Cardiac fibroblast (primary cell): ENCODE data around the gene GSDMA.

ENCODE experiments used
- DNase-seq, 2 donors: peaks; one replicate each; pipeline versions ENCODE4 v3.0.0 to v3.0.0-alpha.2; 2010; ENCODE audit warnings: low read depth in 2 of 2
- H3K4me3 ChIP-seq, 2 donors: replicated peaks in 1 of 2; 1 replicate in 1 of 2; 2 replicates in 1 of 2; pipeline ENCODE4 v1.5.1; 2011; ENCODE audit warnings: low read depth in 2 of 2, low read length in 2 of 2, mild to moderate bottlenecking in 2 of 2, moderate library complexity in 1 of 2
- CTCF ChIP-seq: IDR thresholded peaks from one replicate; pipeline ENCODE4 v1.5.1; 2011; ENCODE audit warnings: low read depth, mild to moderate bottlenecking, low read length, inconsistent platforms

The GSDMA gene

DNA sequence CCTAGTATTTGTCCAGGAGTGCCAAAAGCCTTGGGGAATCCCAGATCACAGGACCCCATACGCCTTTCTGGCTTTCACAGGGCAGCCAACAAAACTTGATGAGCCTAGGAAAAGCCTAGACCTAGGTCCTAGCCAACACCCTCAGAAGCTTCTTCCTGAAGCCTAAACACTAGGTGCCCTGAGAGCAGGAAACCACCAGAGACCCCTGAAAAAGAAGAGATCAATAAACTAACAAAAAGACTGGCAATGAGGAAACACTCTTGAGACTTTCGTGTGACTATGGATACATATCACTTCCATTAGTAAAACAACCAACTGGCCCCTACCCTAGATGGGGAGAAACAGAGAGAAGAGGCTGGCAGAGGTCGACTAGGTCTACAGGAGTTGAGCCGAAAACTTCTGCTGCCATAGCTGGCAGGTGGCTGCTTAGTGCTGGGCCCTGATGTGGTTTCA is 36.6 kb upstream of the GSDMA start:
- DNase-seq = no peak
- TF ChIP-seq CTCF = no peak

GRCh38 chr17:39926588-39927100 is 36.2 kb upstream of the GSDMA start:
- DNase-seq = peak; percentile 28 to 36
- peak overlapping the region; percentile 83 to 92 for H3K4me3 ChIP-seq
- no peak for TF ChIP-seq CTCF

More for the DNA sequence above, 36.6 kb upstream of the GSDMA start:
- peak overlapping the region; percentile 83 to 92 for H3K4me3 ChIP-seq

DNA sequence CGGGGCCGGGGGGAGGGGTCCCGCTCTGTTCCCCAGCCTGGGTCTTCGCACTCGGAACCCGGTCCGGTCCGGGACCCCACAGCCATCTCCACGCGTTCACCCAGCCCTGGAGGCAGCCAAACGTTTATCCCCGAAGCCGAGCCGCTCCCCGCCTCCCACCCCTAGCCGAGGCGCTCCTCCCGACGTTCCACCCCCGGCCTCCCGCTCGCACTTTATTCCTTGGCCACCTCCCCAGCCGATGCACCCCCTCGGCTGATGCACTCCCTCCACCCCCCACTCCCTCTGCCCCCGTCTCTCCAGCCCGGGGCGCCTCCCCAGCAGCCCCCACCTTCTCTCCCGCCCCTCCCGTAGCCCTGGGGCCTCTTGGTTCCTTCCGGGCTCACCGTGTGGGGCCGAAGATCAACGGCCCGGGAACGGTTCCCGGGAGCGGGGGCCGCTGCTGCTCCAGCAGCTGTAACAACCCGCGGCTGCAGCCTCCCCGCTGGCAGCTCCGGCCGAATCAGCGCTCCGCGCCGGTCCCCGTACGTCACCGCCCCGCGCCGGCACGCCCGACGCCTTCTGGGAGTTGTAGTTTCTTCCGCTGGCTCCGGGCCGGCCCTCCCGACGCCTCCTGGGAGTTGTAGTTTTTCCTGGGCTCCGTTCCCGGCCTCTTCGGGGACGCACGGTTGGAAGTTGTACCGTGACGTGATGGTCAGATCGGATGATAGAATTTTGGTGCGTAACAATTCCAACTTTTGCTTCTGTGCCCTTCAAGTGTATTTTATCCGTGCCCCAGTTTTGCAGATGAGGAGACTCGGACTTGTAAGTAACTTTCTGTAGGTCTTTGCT is 35.5 kb upstream of the GSDMA start, which contains the start of the genes LRRC3C and ORMDL3:
Gene LRRC3C, plus strand, starts transcription at position 632 of the 828 bp plus-strand sequence. CDS start 13,792 bp downstream, outside the sequence.
Gene ORMDL3, minus strand, starts transcription at position 501 of the 828 bp plus-strand sequence. CDS start 3,398 bp downstream, outside the sequence.
- DNase-seq = peak; percentile 93 to 95
- TF ChIP-seq CTCF = no peak
- peak within 1 kb of the TSS; percentile 83 to 92 for H3K4me3 ChIP-seq

GRCh38 chr17:39927929-39928857 is 34.6 kb upstream of the GSDMA start:
- H3K4me3 ChIP-seq = peak overlapping the region; percentile 39 to 83
- peak in 1 of 2 donors; percentile 22 for DNase-seq
- TF ChIP-seq CTCF = no peak

- DNase-seq = peak; percentile 86 to 96
- H3K4me3 ChIP-seq = no peak overlapping the region
- no peak for TF ChIP-seq CTCF
Observed at GRCh38 chr17:39928858-39929645, 33.8 kb upstream of the GSDMA start.
